Subcutaneous abdominal adipose tissue (tissue), 5 donors: ENCODE data around the gene SEMA5B.

Experiments used
- H3K27ac ChIP-seq: one replicate; pipeline ENCODE4 v1.7.0; 2013; ENCODE audit warnings: low read depth, mild to moderate bottlenecking, inconsistent platforms, low read length, moderate library complexity
- H3K27me3 ChIP-seq, 5 donors: one replicate each; pipeline ENCODE4 v1.7.0; 2013; ENCODE audit warnings: low read length in 5 of 5, inconsistent platforms in 1 of 5; ENCODE audit not compliant: control insufficient read depth in 5 of 5, insufficient read depth in 4 of 5
- H3K36me3 ChIP-seq, 5 donors: one replicate each; pipeline ENCODE4 v1.7.0; 2013; ENCODE audit warnings: low read length in 5 of 5; ENCODE audit not compliant: control insufficient read depth in 5 of 5, insufficient read depth in 5 of 5
- H3K4me1 ChIP-seq, 5 donors: one replicate each; pipeline ENCODE4 v1.7.0; 2013; ENCODE audit warnings: low read length in 5 of 5, mild to moderate bottlenecking in 3 of 5, moderate library complexity in 1 of 5; ENCODE audit not compliant: control insufficient read depth in 5 of 5, insufficient read depth in 5 of 5
- H3K4me3 ChIP-seq, 5 donors: one replicate each; pipeline ENCODE4 v1.7.0; 2013; ENCODE audit warnings: low read length in 5 of 5, low read depth in 1 of 5
- H3K9ac ChIP-seq, 5 donors: one replicate each; pipeline ENCODE4 v1.7.0; 2013; ENCODE audit warnings: low read length in 5 of 5, mild to moderate bottlenecking in 4 of 5, moderate library complexity in 3 of 5
- H3K9me3 ChIP-seq, 5 donors: one replicate each; pipeline ENCODE4 v1.7.0; 2013; ENCODE audit warnings: low read length in 5 of 5; ENCODE audit not compliant: control insufficient read depth in 5 of 5
- donor health status: healthy.
- donor health status: healthy.
- donor health status: healthy.
- donor health status: healthy.
- donor health status: healthy.

SEMA5B gene

DNA sequence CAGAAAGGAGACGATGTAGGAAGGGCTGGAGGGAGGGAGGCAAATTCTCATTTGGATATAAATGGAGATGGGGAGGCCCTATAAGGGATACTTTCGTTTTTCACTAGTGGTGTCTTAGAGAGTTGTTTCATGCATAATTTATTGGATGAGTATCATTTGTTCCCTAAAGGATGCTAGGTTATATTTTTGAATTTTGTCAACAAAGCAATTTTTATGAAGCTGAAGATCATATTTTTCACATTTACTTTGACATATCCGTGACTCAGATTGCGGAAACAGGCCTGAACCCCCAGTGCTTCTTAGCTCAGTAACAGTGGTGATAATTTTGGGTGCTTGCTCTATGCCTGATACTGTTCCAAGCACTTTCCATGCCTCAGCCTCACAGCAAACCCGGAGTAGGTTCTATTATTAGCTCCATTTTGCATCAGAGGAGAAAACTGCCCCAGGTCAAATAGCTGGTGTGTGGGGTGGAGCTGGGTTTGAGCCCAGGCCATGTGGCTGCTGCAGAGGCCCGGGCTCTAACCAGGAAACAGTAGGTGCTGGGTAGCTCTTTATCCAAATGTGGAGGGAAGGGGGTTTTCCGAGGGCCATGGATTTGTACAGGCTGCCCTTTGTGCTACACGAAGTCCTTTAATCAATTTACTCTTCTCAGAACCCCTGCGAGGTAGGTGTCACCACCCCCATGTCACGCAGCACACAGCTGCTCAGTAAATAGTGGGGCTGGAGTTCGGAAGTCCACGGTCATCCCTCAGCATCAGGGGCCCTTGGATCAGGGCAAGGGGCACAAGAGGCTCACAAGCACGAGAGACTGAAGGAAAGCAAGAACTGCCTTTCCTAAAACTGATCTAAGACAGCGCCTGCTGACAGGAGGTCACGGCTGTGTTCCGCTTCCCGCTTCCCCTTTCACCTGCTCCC lies 133.6 kb downstream of the SEMA5B start:
- Histone ChIP-seq H3K9me3 (no peaks in the 10 kb centered on the region), H3K27me3 (peaks cover 2 to 9% (median 5%) of the 10 kb centered on the region in 5 donors), H3K9ac (no peak overlapping the region), H3K27ac (no peak overlapping the region), H3K4me1 (peaks cover 0 to 9% (median 7%) of the 10 kb centered on the region in 5 donors), H3K4me3 (no peak overlapping the region), H3K36me3 (no peaks in the 10 kb centered on the region)

DNA sequence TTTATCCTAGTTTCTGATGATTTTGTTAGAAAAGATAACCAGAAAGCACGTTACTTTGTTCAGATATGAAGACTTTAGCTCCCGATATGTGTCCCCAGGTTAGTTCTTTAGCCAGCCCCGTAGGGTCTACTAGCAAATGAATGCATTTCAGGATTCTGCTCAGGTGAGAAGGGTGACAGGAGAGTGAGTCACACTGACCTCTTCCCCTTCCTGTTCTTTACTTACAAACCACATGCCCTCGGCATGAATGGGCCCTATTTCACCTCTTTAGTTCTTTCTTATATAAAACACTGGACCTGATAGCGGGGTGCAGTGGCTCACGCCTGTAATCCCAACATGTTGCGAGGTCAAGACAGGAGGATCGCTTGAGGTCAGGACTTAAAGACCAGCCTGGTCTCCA lies 134.3 kb downstream of the SEMA5B start:
- Histone ChIP-seq H3K27ac (no peak overlapping the region), H3K27me3 (peaks cover 0 to 6% (median 2%) of the 10 kb centered on the region in 5 donors), H3K4me1 (peaks cover 0 to 9% (median 7%) of the 10 kb centered on the region in 5 donors), H3K36me3 (no peaks in the 10 kb centered on the region), H3K9ac (no peak overlapping the region), H3K4me3 (no peak overlapping the region), H3K9me3 (no peaks in the 10 kb centered on the region)

DNA sequence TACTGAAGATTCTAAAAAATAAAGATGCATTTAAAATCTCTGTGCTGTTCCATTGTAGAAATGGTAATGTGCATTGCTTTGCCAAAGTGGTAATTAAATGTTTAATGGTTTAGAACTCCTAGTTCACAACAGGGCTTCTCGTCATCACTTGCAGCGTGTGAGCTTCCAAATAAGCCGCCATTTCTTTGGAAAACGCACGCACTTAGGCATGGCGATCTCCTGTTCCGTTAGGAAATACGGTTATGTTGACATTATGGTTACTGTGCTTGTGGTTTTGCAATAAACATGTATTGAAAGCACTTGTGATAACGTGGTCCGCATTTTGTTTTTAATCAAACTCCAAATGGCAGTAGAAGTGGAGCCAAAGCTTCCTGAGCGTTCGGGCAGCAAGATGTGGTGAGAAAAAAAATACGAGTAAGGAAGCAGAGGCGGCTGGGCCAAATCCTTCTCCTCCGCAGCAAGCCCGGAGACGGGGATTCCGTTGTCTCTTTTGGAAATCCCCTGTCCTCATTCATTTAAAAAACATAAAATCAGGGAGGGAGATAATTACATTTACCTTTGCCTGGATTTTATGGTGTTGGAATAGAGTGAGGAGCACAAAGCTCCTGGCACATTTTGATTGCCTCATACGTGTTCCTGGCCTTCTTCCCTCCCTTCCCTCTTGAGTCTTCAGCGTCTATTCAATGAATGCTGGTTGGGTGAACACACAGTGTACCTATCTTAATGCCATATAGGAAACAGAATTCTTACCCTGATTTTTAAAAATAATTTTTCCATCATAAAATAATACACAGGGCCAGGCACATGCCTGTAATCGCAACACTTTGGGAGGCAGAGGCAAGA lies 135.2 kb downstream of the SEMA5B start:
- H3K9me3 ChIP-seq: no peaks in the 10 kb centered on the region
- H3K4me3 ChIP-seq: no peak overlapping the region
- H3K27me3 ChIP-seq: peaks cover 0 to 6% (median 2%) of the 10 kb centered on the region in 5 donors
- no peak overlapping the region for H3K9ac ChIP-seq
- H3K4me1 ChIP-seq: peaks cover 0 to 9% (median 7%) of the 10 kb centered on the region in 5 donors
- no peaks in the 10 kb centered on the region for H3K36me3 ChIP-seq
- no peak overlapping the region for H3K27ac ChIP-seq

DNA sequence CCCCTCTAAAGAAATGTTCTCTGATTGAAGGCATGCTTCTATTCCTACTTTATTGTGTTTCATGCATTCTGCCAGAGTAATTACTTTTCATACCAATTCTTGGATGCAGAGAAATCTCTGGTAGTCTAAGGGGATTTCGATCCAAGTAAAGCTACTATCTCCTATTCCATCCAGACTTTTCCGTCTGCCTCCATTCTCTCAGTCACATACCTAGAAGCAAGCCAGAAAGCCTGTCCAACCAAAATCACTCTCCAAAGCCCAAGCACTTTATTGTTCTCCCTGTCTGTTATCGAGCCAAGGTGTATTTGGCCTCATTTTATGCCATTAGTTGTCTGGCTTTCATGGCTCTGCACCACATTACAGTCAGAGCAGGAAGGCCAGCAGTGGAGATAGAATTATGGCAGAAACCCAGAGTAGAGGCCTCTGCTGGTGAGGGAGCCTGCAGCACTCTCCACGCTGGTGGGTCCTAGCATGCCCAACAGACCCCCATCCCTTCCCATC lies 136.8 kb downstream of the SEMA5B start:
- Histone ChIP-seq H3K36me3 (peaks cover 0 to 3% (median 0%) of the 10 kb centered on the region in 5 donors), H3K27ac (no peak overlapping the region), H3K9me3 (no peaks in the 10 kb centered on the region), H3K4me1 (peaks cover 0 to 9% (median 7%) of the 10 kb centered on the region in 5 donors), H3K27me3 (peaks cover 0 to 6% (median 2%) of the 10 kb centered on the region in 5 donors), H3K4me3 (no peak overlapping the region), H3K9ac (no peak overlapping the region)

DNA sequence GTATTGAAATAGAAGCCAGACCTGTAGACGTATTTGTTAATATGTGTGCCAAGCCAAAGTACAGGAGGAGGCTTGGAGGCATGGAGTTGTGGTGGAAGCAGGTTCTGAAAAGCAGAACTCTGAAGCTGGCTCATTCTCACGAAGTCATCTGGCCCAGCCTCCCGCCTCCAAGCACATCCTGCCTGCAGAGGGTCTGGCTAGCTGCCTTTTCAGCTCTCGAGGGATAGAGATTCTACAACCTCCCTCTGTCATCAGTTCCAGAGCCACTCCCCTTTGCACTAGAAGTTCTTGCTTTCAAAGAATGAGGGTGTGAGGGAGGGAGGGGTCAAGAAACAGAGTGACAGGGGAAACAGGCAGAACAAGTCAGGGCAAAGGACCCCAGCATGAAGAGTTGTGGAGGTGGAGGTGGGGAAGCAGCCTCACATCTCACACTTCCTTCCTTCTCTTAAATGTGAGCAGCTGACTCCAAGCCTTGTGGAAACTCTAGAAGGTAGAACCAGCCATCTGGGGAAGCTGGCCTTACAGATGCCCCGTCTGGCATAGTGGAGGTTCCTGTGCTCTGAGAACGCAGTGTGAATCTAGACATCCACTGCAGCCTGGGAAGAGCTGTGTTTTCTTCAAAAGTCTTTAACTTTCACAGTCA lies 137.4 kb downstream of the SEMA5B start:
- H3K36me3 ChIP-seq: peaks cover 0 to 4% (median 0%) of the 10 kb centered on the region in 5 donors
- no peak overlapping the region for H3K4me3 ChIP-seq
- H3K4me1 ChIP-seq: peaks cover 0 to 9% (median 7%) of the 10 kb centered on the region in 5 donors
- H3K9ac ChIP-seq: no peak overlapping the region
- no peaks in the 10 kb centered on the region for H3K9me3 ChIP-seq
- H3K27me3 ChIP-seq: peaks cover 0 to 6% (median 2%) of the 10 kb centered on the region in 5 donors
- H3K27ac ChIP-seq: no peak overlapping the region

DNA sequence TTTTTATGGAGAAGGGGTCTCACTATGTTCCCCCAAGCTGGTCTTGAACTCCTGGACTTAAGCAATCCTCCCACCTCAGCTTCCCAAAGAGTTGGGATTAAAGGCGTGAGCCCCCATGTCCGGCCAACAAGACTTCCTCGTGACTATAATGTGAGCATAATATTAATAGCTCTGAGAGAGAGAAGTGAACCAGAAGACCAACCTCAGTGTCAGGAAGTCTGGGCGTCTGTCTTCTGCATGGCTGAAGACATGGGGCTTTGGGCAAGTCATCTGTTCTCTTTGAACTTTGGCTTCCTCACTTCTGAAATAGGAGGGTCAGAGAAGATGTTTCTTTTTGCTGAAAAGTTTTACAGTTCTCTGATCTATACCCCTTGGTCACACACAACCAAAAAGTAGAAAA lies 140.6 kb downstream of the SEMA5B start:
- no peak overlapping the region for H3K9ac ChIP-seq
- H3K4me1 ChIP-seq: peaks cover 0 to 9% (median 7%) of the 10 kb centered on the region in 5 donors
- H3K27ac ChIP-seq: no peak overlapping the region
- peaks cover 0 to 4% (median 0%) of the 10 kb centered on the region in 5 donors for H3K36me3 ChIP-seq
- no peak overlapping the region for H3K4me3 ChIP-seq
- no peaks in the 10 kb centered on the region for H3K27me3 ChIP-seq
- no peaks in the 10 kb centered on the region for H3K9me3 ChIP-seq

DNA sequence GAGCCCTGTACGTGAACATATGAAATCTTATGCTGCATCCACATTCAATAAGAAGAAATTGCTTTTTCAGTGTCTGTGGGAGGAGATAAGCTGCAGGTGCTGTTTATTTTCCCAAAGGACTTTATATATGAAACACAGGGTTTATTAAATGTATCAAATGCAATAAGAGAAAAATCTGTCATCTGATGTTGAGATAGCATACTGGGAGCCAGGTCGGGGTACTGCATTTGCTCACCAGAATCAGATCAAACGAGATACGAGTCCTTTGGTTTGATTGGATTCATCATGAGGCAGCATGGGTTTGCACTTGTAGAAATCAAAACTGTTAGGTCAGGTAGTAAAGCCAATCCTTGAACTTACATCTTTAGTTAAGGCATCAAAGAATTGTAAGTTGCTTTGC lies 141.3 kb downstream of the SEMA5B start:
- H3K9me3 ChIP-seq: no peaks in the 10 kb centered on the region
- peaks cover 0 to 7% (median 4%) of the 10 kb centered on the region in 5 donors for H3K36me3 ChIP-seq
- H3K4me1 ChIP-seq: peaks cover 0 to 9% (median 7%) of the 10 kb centered on the region in 5 donors
- H3K9ac ChIP-seq: no peak overlapping the region
- H3K4me3 ChIP-seq: no peak overlapping the region
- H3K27ac ChIP-seq: no peak overlapping the region
- H3K27me3 ChIP-seq: no peaks in the 10 kb centered on the region

DNA sequence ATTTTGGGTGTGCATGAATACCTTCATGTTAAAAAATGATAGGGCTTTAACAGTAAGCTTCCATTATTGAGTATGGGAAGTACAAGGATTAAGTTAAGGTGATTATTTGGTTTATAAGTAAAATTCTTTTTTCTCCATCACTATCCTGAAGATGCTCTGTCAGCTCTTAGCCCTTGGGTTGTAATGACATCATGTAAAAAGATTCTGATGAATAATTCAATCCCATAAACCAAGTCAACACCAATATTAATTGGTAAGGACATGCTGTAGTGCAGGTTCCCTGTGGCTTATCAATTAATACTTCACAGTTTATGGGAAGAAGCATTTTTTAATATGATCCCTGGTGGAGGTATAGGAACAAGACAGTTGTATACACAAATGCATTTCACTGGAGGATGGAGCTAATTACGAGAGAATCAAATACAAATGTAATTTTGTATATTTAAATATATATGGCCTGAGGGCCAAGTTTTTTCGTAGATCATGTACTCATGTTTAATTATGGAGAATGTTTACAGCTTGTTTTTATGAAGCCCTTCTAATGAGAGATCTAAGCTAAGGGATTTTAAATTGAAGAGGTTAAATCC lies 145.1 kb downstream of the SEMA5B start:
- H3K27ac ChIP-seq: no peak overlapping the region
- no peaks in the 10 kb centered on the region for H3K27me3 ChIP-seq
- no peaks in the 10 kb centered on the region for H3K4me1 ChIP-seq
- no peak overlapping the region for H3K9ac ChIP-seq
- no peak overlapping the region for H3K4me3 ChIP-seq
- H3K9me3 ChIP-seq: no peaks in the 10 kb centered on the region
- peaks cover 3 to 23% (median 16%) of the 10 kb centered on the region in 5 donors for H3K36me3 ChIP-seq

DNA sequence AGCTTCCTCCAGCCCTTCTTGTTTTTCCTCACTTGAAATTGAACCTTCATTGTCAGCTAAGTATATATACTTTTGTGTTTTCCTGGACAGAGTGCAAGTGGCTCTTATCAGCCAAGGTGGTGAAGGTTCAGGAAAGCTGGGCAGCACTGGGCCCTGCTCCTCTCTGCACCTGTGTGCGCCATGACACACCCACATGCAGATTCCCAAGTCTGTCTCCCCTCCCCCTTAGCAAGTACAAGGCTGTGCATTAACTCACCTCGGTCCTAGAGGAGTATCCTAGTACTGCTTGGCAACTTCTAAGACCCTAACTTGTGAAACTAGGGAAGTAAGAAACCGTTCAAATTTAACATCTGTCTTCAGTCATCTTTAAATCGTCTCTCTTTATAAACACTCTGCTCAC lies 146.9 kb downstream of the SEMA5B start:
- Histone ChIP-seq H3K27ac (no peak overlapping the region), H3K27me3 (no peaks in the 10 kb centered on the region), H3K9me3 (no peaks in the 10 kb centered on the region), H3K4me1 (peaks cover 0 to 2% (median 0%) of the 10 kb centered on the region in 5 donors), H3K36me3 (peaks cover 3 to 23% (median 16%) of the 10 kb centered on the region in 5 donors), H3K9ac (no peak overlapping the region), H3K4me3 (no peak overlapping the region)
